Ishikawa (cell line): ENCODE data around the gene ATP2B2.

Experiments
- CEBPB ChIP-seq: IDR thresholded peaks from 2 replicates; pipeline ENCODE4 v1.6.1; 2012
- EGR1 ChIP-seq: IDR thresholded peaks from 2 replicates; pipeline ENCODE4 v1.6.1; 2012
- EP300 ChIP-seq: IDR thresholded peaks from 2 replicates; pipeline ENCODE4 v1.6.1; 2012; ENCODE audit warnings: borderline replicate concordance
- RAD21 ChIP-seq: IDR thresholded peaks from 2 replicates; pipeline ENCODE4 v1.6.1; 2012; ENCODE audit warnings: low read depth
- TAF1 ChIP-seq: IDR thresholded peaks from 2 replicates; pipeline ENCODE4 v1.6.1; 2012; ENCODE audit warnings: low read depth, mild to moderate bottlenecking
- YY1 ChIP-seq: IDR thresholded peaks from 2 replicates; pipeline ENCODE4 v1.6.1; 2012; ENCODE audit warnings: low read depth
- TF ChIP-seq, protein P1 (sequence below): IDR thresholded peaks from 2 replicates; pipeline ENCODE4 v1.6.1; 2012

DNA sequence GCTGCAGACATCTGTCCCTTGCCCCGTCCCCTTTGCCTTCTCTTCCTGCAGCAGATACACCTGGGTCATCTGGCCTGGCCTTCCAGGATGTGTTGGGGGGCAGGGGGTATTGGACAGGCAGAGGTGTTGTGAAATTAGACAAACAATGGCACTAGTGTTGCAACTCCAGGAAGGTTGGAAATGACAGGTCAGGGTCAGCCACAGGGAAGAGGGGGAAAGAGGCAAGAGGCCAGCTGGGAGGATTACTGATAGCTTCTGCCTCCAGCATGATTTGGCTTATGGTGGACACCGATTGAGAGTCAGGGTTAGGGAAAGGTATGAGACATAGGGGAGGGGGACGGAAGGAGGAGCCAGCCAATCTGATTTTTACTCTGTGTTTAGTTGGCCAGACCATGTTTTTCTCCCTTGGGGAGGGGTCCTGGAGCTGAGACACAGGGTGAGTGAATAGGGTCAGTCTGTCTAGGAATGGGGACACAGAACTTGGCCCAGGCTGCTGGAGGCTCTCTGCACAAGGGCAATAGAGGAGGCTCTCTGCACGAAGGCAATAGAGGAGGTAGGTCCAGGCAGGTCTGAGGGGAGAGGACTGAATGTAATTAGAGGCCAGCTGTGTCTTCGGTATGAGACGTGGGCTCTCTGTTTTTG, 3.4 kb upstream of the ATP2B2 start:
- TF ChIP-seq TAF1 (no peak), CEBPB (no peak), YY1 (no peak), EP300 (no peak), EGR1 (no peak), RAD21 (no peak)
- TF ChIP-seq, protein P1, sequence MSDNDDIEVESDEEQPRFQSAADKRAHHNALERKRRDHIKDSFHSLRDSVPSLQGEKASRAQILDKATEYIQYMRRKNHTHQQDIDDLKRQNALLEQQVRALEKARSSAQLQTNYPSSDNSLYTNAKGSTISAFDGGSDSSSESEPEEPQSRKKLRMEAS: no peak
